HG03469 (cell line): ENCODE results near the gene ALK.

Experiments
- ATAC-seq: cut with Tn5 transposase; IDR thresholded peaks from one replicate; pipeline ENCODE4 v1.9.1; 2021; ENCODE audit warnings: mild to moderate bottlenecking, moderate library complexity, moderate number of reproducible peaks; ENCODE audit not compliant: unreplicated experiment

Gene ALK

GRCh38 chr2:29549069-29549380, 372.4 kb downstream of the ALK start:
- no peak for ATAC-seq

GRCh38 chr2:29544917-29545316, 376.5 kb downstream of the ALK start:
- no peak for ATAC-seq

DNA sequence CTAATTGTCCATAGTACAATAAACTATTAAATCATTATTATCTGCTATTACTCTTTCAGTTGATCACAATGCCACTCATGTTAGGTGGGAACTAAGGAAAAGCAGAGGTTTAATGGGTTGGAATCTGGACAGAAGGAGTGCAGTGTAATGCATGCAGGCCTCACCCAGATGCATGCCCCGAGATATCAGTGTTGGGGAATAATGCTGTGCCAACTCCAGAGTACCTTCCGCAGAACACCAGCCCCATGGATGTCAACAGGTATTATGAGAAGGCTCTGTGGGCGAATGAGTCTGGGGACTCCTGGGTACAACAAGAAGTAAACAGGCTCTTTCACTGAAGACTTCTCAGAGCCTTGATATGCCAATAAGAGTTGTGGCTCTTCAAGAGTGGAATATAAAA, 377.4 kb downstream of the ALK start:
- ATAC-seq = no peak

- ATAC-seq = no peak
Observed at GRCh38 chr2:29535188-29535587, 386.2 kb downstream of the ALK start.

DNA sequence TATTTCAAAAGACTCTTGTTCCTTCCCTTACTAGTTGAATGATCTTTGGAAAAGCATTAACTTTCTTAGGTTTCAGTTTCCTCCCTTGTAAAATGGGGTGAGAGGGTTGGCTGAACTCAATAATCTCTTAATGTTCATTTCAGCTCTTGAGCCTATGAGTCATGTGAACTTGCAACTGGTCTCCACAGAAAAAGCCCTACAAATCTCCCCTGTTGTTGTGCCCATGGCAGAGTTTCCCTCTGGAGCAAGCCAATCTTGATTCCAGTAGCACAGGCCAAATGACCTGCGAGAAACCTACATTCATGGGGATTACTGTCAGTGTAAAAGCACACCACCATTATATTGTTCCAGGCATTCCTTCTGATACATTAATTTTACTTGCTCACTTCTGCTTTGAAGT, 388.9 kb downstream of the ALK start:
- no peak for ATAC-seq

DNA sequence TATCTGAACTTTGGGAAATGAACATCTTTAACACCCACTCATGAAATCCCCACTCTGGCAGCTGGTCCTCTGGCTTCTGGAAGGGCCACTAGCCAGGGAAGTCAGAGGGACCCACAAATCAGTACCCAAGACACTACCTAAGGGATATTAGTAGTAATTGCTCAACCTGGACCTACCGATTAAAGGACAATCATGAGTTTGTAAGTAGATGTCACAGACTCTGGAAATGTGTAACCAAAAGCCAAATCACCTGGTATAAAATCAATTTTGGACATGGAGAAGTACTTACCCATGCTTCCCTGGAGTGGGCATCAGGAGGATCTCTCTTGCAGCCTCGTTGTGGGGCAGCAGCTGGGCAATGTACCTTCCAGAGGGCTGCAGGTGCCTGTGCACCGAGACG, 389.8 kb downstream of the ALK start:
- ATAC-seq = no peak

GRCh38 chr2:29530281-29530680, 391.1 kb downstream of the ALK start:
- no peak for ATAC-seq

- no peak for ATAC-seq
Observed at GRCh38 chr2:29528891-29529520, 392.4 kb downstream of the ALK start.

GRCh38 chr2:29528371-29528770, 393.0 kb downstream of the ALK start:
- no peak for ATAC-seq

GRCh38 chr2:29527947-29528346, 393.4 kb downstream of the ALK start:
- ATAC-seq = no peak

DNA sequence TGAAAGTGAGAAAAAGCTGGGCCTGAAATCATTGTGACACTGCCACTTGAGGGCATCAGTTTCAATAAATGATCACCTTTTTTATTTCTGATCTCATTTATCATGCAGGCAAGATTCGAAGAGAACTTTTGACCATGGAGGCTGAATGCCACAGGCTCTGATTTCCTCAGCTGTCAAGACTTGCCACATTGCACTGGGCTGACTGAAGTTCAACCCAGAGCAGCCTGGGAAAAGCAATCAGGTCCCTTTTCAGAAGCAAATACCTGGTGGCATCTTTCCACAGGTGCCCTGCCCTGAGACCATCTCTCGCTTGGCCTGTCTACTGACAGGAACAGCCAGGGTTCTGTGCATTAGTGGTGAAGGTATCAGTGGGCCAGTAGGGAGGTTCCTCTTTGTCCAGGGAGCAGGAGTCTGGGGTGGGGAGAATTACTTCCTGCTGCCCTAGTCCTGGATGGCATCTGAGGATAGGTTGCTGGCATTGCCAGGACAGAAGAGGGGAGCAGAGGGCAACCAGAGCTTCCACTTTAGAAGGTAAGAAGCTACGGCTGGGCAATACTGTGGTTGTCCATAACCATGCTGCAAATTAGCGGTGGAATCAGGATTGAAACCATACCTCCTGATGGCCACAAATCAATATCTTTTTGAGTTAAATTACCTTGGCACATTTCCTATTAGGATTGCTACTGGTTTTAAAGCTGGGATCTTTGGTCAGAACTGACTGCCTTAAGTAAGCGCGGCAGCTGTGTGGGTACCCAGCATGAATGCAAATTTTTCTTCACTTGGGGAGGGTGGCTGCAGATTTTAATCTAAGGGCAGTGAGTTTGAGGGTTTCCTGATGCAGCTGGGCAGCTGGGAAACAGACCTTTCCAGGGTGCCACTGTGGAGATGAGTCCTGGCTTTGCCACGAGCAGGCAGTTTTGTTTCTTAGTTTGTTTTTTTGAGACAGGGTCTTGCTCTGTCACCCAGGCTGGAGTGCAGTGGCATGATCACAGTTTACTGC, 394.5 kb downstream of the ALK start:
- ATAC-seq = no peak

DNA sequence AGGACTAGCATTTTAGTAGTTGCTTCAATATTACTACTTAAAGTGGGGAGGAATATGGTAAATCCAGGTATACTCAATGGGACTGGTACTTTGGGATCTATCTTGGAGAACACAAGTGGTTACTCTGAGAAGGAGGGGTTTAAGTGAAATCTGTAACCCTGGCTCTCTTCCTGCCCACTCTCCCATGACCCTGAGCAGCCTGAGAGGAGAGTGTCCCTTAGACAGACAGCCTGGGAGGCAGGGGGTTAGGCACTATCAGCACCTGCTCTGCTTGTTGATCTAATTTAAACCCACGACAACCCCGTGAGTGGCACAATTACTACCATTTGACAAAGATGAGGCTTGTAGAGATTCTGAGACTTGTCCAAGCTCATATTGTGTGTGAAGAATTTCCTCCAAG, 395.5 kb downstream of the ALK start:
- ATAC-seq = no peak

DNA sequence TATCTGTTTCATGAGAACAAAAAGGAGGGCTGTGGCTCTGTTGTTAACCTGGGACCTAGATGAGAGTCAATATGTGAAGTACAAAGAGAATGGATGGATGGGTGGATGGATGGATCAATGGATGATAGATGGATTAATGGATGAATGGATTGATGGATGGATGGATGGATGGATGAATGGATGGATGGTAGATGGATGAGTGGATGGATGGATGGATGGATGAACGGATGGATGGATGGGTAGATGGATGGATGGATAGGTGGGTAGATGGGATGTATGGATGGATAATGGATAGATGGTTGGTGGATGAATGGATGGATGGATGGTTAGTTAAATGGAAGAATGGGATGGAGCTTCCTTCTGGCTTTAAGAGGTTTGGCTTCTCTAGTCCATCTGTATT, 396.7 kb downstream of the ALK start:
- ATAC-seq = no peak

DNA sequence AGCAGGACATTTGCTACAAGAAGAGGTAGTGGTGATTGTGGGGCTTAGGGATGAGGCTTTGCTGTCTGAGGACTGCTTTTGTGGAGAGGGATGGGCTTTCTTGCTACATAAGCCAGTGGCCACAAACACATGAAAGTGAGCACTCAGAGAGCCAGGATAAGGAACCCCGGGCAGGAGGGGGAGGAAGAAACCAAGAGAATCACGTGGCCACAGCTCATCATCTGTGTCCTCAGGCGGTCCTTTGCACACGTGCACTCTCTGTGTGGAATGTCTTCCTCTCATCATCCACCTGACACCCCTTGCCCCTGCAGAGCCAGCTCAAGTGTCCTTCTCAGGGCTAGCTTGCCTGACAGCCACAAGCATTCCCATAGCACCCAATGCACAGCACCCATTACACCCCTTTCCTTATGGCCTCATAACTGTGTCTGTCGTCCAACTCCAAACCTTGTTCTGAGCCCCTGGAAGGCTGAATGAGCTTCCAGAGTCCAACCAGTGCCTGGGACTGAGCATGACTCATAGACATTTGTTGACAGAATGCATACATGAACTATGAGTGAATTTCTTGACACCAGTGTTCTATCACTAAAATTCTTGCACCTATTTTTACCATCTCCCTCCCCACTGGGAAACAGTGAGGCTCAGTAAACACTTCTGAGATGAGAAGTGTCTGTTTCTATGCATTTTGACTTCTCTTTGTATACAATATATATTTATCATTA, 398.3 kb downstream of the ALK start:
- ATAC-seq = no peak

GRCh38 chr2:29520001-29520400, 401.4 kb downstream of the ALK start:
- no peak for ATAC-seq

DNA sequence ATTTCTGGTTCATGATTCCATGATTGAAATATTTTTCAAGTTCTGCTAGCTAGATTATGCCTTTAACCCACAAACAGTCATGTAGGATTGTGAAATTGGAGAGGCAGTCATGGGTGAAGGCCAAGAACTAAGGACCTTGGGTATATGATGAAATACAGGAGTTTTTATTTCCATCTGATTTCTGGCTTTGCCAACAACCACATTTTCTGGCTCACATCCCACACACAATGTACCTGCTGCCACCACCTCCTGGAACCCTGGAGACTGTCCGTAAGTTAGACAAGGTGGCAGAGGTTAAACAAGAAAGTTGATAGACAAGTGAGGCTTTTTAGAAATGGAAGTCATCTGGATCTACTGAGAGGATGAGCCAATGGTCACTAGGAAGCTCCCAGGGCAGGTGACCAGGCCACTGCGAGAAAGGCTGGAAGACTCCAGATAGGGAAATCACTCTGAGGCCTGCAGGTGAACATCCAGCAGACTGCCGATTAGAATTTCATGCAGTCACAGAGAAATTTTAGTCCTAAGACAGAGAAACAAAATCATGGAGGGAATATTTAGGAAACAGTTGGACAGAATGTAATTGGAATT, 402.0 kb downstream of the ALK start:
- ATAC-seq = no peak

DNA sequence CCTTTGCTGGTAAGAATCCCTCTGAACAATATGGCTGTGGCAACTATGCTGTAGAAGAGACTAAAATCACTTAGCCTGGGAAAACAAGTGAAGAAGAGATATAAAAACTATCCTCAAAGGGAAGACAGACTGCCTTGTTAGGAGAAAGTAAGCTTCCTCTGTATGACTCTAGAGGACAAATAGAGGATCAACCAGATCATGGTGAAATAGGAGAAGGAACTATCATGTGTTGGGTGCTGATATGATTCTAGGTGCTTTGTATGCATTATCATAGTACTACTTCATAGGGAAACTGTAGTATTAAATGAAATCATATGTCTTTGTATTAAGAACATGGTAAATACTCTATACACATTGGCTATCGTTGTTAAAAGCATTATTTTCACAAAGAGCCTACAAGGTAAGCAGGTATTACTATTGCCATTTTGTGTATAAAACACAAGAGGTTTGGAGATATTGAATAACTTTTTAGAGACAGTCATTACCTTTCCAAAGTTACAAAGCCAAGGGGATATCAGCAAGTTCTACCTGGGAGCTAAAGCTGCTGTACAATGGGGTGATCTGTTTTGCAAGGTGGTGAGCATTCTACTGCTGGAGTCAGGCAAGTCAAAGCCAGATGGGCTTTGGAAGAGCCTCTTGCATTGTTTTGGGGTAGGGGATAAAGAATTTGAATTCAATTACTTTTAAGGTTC, 402.6 kb downstream of the ALK start:
- no peak for ATAC-seq

DNA sequence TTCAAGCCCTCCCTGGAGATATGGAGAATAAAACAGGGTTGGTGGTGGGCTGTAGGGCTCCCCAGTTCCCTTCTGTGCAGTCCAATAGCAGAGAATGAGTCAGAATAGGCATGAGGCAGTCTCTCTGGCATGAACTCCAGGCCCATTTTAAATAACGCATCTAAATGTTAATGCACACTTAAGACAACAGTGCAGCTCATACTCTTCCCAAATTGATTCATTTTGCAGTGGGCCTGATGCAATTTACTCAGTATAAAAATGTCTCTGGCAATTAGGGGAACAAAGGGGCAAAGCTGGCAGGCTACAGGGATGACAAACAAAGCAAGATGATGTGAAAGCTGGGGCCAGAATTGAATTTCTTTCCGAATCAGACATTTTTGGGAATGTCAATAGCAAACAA, 403.4 kb downstream of the ALK start:
- no peak for ATAC-seq

DNA sequence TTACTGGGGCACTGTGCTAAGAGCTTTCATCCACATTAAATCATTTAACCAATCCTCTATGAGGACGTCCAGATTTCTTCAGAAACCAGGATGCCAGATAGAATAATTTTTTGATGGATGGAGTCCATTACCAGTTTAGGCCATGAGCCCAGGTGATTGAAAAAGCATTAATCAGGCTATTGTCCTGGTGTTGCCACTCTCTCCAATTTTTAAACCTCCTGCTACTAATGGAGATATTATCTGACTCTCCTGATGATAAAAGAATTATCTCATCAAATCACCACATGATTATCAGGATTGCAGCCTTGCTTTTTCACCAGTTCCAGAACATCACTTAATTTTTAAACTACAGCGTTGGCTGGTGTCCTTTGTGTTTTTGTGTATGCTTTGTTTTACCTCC, 404.0 kb downstream of the ALK start:
- ATAC-seq = no peak

GRCh38 chr2:29516767-29517166, 404.6 kb downstream of the ALK start:
- no peak for ATAC-seq

DNA sequence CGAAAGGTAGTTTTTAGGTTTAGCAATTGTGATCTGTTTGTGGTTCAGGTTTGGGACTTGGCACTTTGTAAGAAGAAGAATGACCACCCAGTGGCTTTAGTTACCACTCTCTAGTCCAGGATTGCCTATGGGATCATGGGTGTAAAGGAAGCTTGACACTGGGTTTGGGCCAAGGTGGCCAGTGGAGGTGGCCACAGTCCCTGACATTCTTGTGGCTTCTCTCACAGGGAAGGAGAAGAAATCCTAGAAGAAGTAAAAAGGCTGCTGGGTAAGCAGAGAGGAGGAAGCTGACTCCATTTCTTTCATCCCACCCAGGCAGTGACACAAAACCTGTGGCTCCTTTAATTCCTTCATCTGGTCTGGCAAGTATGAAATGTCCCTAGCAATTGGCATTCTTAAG, 411.5 kb downstream of the ALK start:
- no peak for ATAC-seq
